ENCODE data around the gene RBM10.

GRCh38 chrX:47218280-47218919 is 73.4 kb downstream of the RBM10 start, which contains the start of gene CDK16:
- peak in 1 of 3 experiments; percentile 4 for TF ChIP-seq CTCF (IDR thresholded peaks at IDR 0.05)
- no peak for TF ChIP-seq POLR2A (IDR thresholded peaks at IDR 0.05)

Data from testis (tissue), 2 donors.